Activated CD4-positive, CD25-positive, alpha-beta regulatory T cell treated with anti-CD3 and anti-CD28 coated beads, Interleukin-2, amount 50 U/mL, for 16 hours (primary cell): ENCODE measurements around the gene FAM89B.

Source experiments
- DNase-seq: peaks from one replicate; pipeline ENCODE4 v3.0.0-alpha.2; 2020; ENCODE audit warnings: low read depth, low spot score

Gene FAM89B

GRCh38 chr11:65610404-65610803, 38.1 kb downstream of the FAM89B start:
- DNase-seq = no peak

GRCh38 chr11:65611028-65611757, 38.9 kb downstream of the FAM89B start:
- DNase-seq = no peak

GRCh38 chr11:65611758-65612603, 39.6 kb downstream of the FAM89B start:
- DNase-seq = no peak

GRCh38 chr11:65612691-65613090, 40.4 kb downstream of the FAM89B start:
- no peak for DNase-seq

- DNase-seq = no peak
Observed at GRCh38 chr11:65613091-65613928, 41.0 kb downstream of the FAM89B start.

- peak; percentile 100 for DNase-seq
Observed at GRCh38 chr11:65615229-65615949, 43.1 kb downstream of the FAM89B start, which contains the start of gene PCNX3. PCNX3 (plus strand) TSS chr11:65615776; CDS start chr11:65616312, 536 bp downstream.

GRCh38 chr11:65615950-65616574, 43.7 kb downstream of the FAM89B start:
- no peak for DNase-seq

GRCh38 chr11:65616575-65617001, 44.2 kb downstream of the FAM89B start:
- DNase-seq = no peak

GRCh38 chr11:65617136-65617850, 45.0 kb downstream of the FAM89B start:
- DNase-seq = no peak

- DNase-seq = no peak
Observed at GRCh38 chr11:65617990-65618751, 45.8 kb downstream of the FAM89B start.

- no peak for DNase-seq
Observed at GRCh38 chr11:65618763-65619162, 46.4 kb downstream of the FAM89B start.

GRCh38 chr11:65619281-65619928, 47.1 kb downstream of the FAM89B start:
- DNase-seq = no peak

GRCh38 chr11:65620666-65621065, 48.3 kb downstream of the FAM89B start:
- DNase-seq = no peak

- DNase-seq = no peak
Observed at GRCh38 chr11:65621460-65621859, 49.1 kb downstream of the FAM89B start.

- no peak for DNase-seq
Observed at GRCh38 chr11:65622011-65622410, 49.7 kb downstream of the FAM89B start.

- no peak for DNase-seq
Observed at GRCh38 chr11:65623177-65623576, 50.8 kb downstream of the FAM89B start.
